GM12891 (cell line): Measurements from ENCODE around the gene ZNF394.
"Not testable (repeated sequence)": the region's sequence is repeated elsewhere in the genome, so short reads cannot be mapped to it uniquely, and the experiment has no call there.

Experiments
- POLR2A ChIP-seq: IDR thresholded peaks from 2 replicates; pipeline ENCODE4 v1.6.1; 2011; ENCODE audit warnings: low read depth, low read length, control low read depth
- POLR2AphosphoS5 ChIP-seq: IDR thresholded peaks from 2 replicates; pipeline ENCODE4 v1.6.1; 2011; ENCODE audit warnings: low read depth, low read length, control low read depth
- POU2F2 ChIP-seq: IDR thresholded peaks from 2 replicates; pipeline ENCODE4 v1.6.1; 2011; ENCODE audit warnings: low read depth, mild to moderate bottlenecking, control low read depth, low read length, moderate library complexity
- SPI1 ChIP-seq: IDR thresholded peaks from 2 replicates; pipeline ENCODE4 v1.6.1; 2011; ENCODE audit warnings: low read depth, low read length, control low read depth
- TAF1 ChIP-seq: IDR thresholded peaks from 2 replicates; pipeline ENCODE4 v1.6.1; 2011; ENCODE audit warnings: low read depth, low read length, control low read depth

GRCh38 chr7:99501236-99501635 lies 1.2 kb upstream of the ZNF394 start:
- not testable (repeated sequence) for TF ChIP-seq POLR2A, POLR2AphosphoS5, TAF1, SPI1, POU2F2
